Measurements from ENCODE around the gene PIK3R1.

The PIK3R1 gene

DNA sequence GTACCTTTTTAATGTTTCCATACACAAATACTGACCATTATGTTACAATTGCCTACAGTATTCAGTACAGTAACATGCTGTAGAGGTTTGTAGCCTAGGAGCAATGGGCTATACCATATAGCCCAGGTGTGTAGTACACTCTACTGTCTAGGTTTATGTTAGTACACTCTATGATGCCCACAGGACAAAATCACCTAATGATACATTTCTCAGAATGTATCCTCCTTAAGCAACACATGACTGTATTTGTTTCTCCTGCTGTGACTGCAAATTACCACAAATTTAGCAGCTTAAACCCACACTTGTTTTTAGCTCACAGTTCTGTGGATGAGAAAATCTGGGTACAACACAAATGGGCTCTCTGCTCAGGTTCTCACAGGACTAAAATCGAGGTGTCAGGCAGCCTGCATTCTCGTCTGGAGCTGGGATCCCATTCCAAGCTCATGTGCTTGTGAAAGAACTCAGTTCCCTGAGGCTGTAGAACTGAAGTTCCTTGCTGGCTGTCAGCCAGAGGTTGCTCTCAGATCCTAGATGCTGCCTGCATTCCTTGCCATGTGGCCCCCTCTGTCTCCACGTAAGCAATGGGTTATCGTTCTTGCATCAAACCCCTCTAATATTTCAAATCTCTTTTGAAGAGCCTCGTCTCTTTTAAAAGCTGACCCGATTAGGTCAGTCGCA is 38.6 kb upstream of the PIK3R1 start:
- H3K27ac ChIP-seq, result no peak overlapping the region
- no peak for TF ChIP-seq CTCF (conservative IDR thresholded peaks at IDR 0.05)

GRCh38 chr5:68177676-68178075 is 37.9 kb upstream of the PIK3R1 start:
- H3K27ac ChIP-seq, result no peak overlapping the region
- no peak for TF ChIP-seq CTCF (conservative IDR thresholded peaks at IDR 0.05)

- TF ChIP-seq CTCF (conservative IDR thresholded peaks at IDR 0.05), result no peak
- H3K27ac ChIP-seq, result no peak overlapping the region
Measured at GRCh38 chr5:68178579-68178978, 37.0 kb upstream of the PIK3R1 start.

DNA sequence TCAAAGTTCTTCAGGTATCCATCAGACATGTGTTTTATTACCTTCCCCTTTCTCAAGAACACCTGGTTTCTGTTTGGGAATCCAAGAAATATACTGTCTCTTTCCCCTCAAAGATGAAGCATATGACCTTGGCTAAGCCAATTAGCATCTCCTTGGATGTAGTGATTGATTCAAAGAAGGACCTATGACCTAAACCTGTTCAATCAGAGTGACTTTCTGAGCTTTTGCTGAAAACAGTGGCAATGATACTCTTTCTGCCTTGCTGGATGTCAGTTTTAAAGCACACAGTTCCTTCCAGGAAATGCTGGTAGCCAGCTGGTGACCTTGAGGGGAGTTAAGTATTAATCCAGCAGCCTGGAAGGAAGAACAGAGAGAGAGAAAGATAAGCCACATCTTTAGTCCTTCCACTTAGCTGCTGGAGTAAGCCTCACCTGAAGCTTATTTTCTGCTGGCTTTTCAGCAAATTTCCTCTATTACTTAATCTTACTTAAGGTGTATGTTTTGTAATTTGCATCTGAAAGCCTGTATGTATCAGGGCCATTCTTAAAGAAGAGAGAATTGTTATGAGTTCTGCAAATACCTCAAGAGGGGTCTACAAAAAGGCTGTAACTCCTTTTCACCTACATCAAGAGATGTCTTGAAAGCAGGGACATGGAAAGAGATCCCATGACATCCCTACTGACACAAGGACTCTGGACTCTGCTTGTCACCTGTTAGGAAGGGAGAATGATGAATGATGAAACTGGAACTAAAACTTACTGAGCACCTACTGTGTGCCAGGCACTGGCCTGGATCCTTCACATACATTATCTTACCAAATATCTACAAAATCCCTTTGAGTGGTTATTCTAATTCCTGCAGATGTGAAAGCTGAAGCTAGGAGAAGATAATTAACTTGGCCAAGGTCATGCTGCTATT is 35.2 kb upstream of the PIK3R1 start:
- no peak overlapping the region for H3K27ac ChIP-seq
- no peak for TF ChIP-seq CTCF (conservative IDR thresholded peaks at IDR 0.05)

GRCh38 chr5:68181039-68181599 is 34.4 kb upstream of the PIK3R1 start:
- no peak for TF ChIP-seq CTCF (conservative IDR thresholded peaks at IDR 0.05)

GRCh38 chr5:68182094-68182493 is 33.5 kb upstream of the PIK3R1 start:
- no peak for TF ChIP-seq CTCF (conservative IDR thresholded peaks at IDR 0.05)
- no peak overlapping the region for H3K27ac ChIP-seq

More at GRCh38 chr5:68181039-68181599, 34.4 kb upstream of the PIK3R1 start:
- no peak overlapping the region for H3K27ac ChIP-seq

GRCh38 chr5:68182534-68182933 is 33.0 kb upstream of the PIK3R1 start:
- no peak for TF ChIP-seq CTCF (conservative IDR thresholded peaks at IDR 0.05)
- no peak overlapping the region for H3K27ac ChIP-seq

All from VCaP (cell line).